ENCODE data around the gene DBET. TPM values are rescaled to one million over a fixed set of nuclear protein-coding genes. Genes with fewer than 3 reads are reported as not detected.
"Not testable (repeated sequence)": the region's sequence is repeated elsewhere in the genome, so short reads cannot be mapped to it uniquely, and the experiment has no call there.

DBET gene
- polyA plus RNA-seq, 1 experiment = not detected

DNA sequence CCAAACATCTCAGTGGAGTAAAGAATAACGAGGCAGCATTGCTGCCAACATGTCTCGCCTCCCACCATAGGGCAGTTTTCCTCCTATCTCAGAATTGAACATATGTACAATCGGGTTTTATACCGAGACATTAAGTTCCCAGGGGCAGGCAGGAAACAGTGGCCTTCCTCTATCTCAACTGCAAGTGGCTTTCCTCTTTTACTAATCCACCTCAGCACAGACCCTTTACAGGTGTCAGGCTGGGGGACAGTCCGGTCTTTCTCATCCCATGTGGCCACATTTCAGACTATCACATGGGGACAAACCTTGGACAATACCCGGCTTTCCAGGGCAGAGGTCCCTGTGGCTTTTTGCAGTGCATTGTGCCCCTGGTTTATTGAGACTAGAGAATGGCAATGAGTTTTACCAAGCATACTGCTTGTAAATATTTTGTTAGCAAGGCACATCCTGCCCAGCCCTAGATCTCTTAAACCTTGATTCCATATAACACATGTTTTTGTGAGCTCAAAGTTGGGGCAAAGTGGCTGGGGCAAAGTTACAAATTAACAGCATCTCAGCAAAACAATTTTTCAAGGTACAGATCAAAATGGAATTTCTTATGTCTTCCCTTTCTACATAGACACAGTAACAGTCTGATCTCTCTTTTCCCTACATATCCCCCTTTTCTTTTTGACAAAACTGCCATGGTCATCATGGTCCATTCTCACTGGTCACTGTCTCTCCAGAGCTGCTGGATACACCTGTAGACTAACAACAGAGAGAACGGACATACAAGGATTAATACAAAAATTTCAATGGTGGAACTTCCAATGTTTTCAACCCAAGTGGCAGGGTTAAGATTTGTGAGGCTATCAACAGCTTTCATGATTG, 42.5 kb downstream of the DBET start:
- POLR2A ChIA-PET, CTCF ChIA-PET: not testable (repeated sequence)

GRCh38 chr4:190107766-190108485, 43.6 kb downstream of the DBET start:
- CTCF ChIA-PET; H3K4me3 ChIP-seq (ENCODE audit: low read depth, low read length); DNase-seq (ENCODE audit: low read depth); H3K27me3 ChIP-seq (ENCODE audit: control insufficient read depth, insufficient read depth, low read length); H3K36me3 ChIP-seq (ENCODE audit: control insufficient read depth, insufficient read depth, low read length); POLR2A ChIA-PET: not testable (repeated sequence)

More for the DNA sequence above, 42.5 kb downstream of the DBET start:
- not testable (repeated sequence) for H3K36me3 ChIP-seq (ENCODE audit: control insufficient read depth, insufficient read depth, low read length); H3K4me3 ChIP-seq (ENCODE audit: low read depth, low read length); DNase-seq (ENCODE audit: low read depth); H3K27me3 ChIP-seq (ENCODE audit: control insufficient read depth, insufficient read depth, low read length)

DNA sequence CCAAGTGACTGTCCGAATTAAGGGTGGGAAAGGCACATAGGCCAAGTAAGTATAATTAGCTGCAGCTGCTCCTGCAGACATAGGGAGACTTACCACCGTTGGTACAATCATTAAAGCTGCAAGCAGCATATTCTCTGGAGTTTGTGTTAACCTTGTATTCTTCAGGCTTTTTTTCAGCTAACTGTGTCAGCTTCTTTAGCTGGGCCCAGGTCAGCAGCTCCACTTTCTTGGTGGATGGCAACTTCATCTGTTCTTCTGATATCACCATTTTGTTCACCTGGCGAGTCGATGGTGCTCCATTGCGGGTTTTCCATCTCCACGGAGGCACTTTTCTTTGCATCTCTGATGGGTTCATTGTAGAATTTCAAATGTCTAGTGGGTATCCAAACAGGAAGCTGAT, 44.5 kb downstream of the DBET start:
- DNase-seq (ENCODE audit: low read depth); POLR2A ChIA-PET; H3K36me3 ChIP-seq (ENCODE audit: control insufficient read depth, insufficient read depth, low read length); CTCF ChIA-PET; H3K4me3 ChIP-seq (ENCODE audit: low read depth, low read length); H3K27me3 ChIP-seq (ENCODE audit: control insufficient read depth, insufficient read depth, low read length): not testable (repeated sequence)

- H3K36me3 ChIP-seq (ENCODE audit: control insufficient read depth, insufficient read depth, low read length); DNase-seq (ENCODE audit: low read depth); CTCF ChIA-PET; H3K4me3 ChIP-seq (ENCODE audit: low read depth, low read length); POLR2A ChIA-PET; H3K27me3 ChIP-seq (ENCODE audit: control insufficient read depth, insufficient read depth, low read length): not testable (repeated sequence)
These were observed 45.2 kb downstream of the DBET start for GRCh38 chr4:190109390-190110011.

GRCh38 chr4:190110033-190110432, 45.7 kb downstream of the DBET start:
- POLR2A ChIA-PET; H3K36me3 ChIP-seq (ENCODE audit: control insufficient read depth, insufficient read depth, low read length); DNase-seq (ENCODE audit: low read depth); H3K4me3 ChIP-seq (ENCODE audit: low read depth, low read length); CTCF ChIA-PET; H3K27me3 ChIP-seq (ENCODE audit: control insufficient read depth, insufficient read depth, low read length): not testable (repeated sequence)

DNA sequence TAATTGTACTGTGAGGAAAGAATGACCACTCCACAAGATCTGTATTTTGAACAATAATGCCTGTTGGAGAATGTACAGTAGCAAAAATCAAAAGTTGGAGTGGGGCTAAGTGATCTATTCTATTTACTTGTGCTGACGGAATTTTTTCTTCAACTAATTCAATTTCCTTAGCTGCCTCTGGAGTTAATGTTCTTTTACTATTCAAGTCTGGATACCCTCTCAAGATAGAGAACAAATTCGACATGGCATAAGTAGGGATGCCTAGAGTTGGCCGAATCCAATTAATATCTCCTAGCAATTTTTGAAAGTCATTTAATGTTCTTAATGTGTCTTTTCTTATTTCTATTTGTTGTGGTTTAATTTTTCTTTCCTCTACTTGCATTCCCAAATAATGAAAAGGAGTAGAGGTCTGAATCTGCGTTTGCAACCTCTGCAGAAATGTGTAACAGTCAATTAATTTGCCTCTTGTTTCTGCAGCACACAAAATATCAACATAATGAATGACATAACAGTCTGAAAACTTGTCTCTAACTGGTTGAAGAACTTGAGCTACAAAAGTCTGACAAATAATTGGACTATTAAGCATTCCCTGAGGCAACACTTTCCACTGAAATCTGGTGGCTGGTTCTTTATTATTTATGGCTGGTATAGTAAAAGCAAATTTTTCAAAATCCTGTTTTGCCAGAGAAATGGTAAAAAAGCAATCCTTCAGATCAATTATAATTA, 46.4 kb downstream of the DBET start:
- H3K4me3 ChIP-seq (ENCODE audit: low read depth, low read length); POLR2A ChIA-PET; H3K27me3 ChIP-seq (ENCODE audit: control insufficient read depth, insufficient read depth, low read length); DNase-seq (ENCODE audit: low read depth); CTCF ChIA-PET; H3K36me3 ChIP-seq (ENCODE audit: control insufficient read depth, insufficient read depth, low read length): not testable (repeated sequence)

GRCh38 chr4:190112879-190113278, 48.6 kb downstream of the DBET start:
- DNase-seq (ENCODE audit: low read depth); H3K4me3 ChIP-seq (ENCODE audit: low read depth, low read length); POLR2A ChIA-PET; H3K27me3 ChIP-seq (ENCODE audit: control insufficient read depth, insufficient read depth, low read length); CTCF ChIA-PET; H3K36me3 ChIP-seq (ENCODE audit: control insufficient read depth, insufficient read depth, low read length): not testable (repeated sequence)

GRCh38 chr4:190114991-190115390, 50.7 kb downstream of the DBET start:
- DNase-seq (ENCODE audit: low read depth); H3K36me3 ChIP-seq (ENCODE audit: control insufficient read depth, insufficient read depth, low read length); H3K27me3 ChIP-seq (ENCODE audit: control insufficient read depth, insufficient read depth, low read length); H3K4me3 ChIP-seq (ENCODE audit: low read depth, low read length); POLR2A ChIA-PET; CTCF ChIA-PET: not testable (repeated sequence)

Small RNA genes within 50 kb of the gene (small RNA-seq; reads per million reads assigned to genes)
- not detected for gene RNA5SP174 (ENCODE audit: insufficient read length, low read depth, low replicate concordance)
- gene RNA5SP175 (ENCODE audit: insufficient read length, low read depth, low replicate concordance) = not detected

Other genes with a start within 250 kb of the DBET start
- 7.0 and 16.3 TPM in 2 replicates for gene FRG1, start 123.6 kb upstream of the DBET start, polyA plus RNA-seq (2011; rRNA removed)
- gene FRG2, start 37.2 kb upstream of the DBET start, polyA plus RNA-seq (2011; rRNA removed) = not detected in 2 replicates
- not detected in 2 replicates for gene DUX4, start 109.3 kb downstream of the DBET start, polyA plus RNA-seq (2011; rRNA removed)